Psoas muscle (tissue), 8 donors: ENCODE results near the gene OTUD7B. TPM values are rescaled to one million over a fixed set of nuclear protein-coding genes. Genes with fewer than 3 reads are reported as not detected.
A peak's percentile ranks its signal among the peaks of the same experiment; 100 is the strongest.

ENCODE experiments used
- ATAC-seq, 4 donors: fragments of 200-7000 bp; cut with Tn5 transposase; one replicate each; pipeline ENCODE4 v1.9.1; 2020; ENCODE audit warnings: moderate library complexity in 3 of 4, mild to moderate bottlenecking in 2 of 4
- DNase-seq, 2 donors: peaks; one replicate each; pipeline ENCODE4 v3.0.0-alpha.2; 2020
- H3K27ac ChIP-seq: fragments of 200-600 bp; one replicate; pipeline ENCODE4 v1.8.0; 2022
- H3K27me3 ChIP-seq, 3 donors: fragments of 200-600 bp in 1 of 3; one replicate each; pipeline versions ENCODE4 v1.6.1 to v1.8.0; 2013 to 2022; ENCODE audit warnings: low read length in 2 of 3, mild to moderate bottlenecking in 2 of 3, moderate library complexity in 1 of 3; ENCODE audit not compliant: insufficient read depth in 3 of 3
- H3K36me3 ChIP-seq, 2 donors: fragments of 200-600 bp in 1 of 2; one replicate each; pipeline versions ENCODE4 v1.6.1 to v1.8.0; 2013 to 2022; ENCODE audit warnings: low read depth in 1 of 2, mild to moderate bottlenecking in 1 of 2, moderate library complexity in 1 of 2; ENCODE audit not compliant: insufficient read depth in 1 of 2
- H3K4me1 ChIP-seq: fragments of 200-600 bp; one replicate; pipeline ENCODE4 v1.8.0; 2022
- H3K4me3 ChIP-seq: fragments of 200-600 bp; one replicate; pipeline ENCODE4 v1.8.0; 2022; ENCODE audit warnings: mild to moderate bottlenecking
- H3K9me3 ChIP-seq: fragments of 200-600 bp; one replicate; pipeline ENCODE4 v1.8.0; 2022
- CTCF ChIP-seq: fragments of 200-600 bp; IDR thresholded peaks from one replicate; pipeline ENCODE4 v1.8.0; 2022; ENCODE audit warnings: antibody characterized with exemption
- WGBS, 3 donors: extraction: QIAGEN DNeasy Blood & Tissue Kit; methylation state at CpG; one replicate each; pipeline versions ENCODE4 v1.1.6 to v1.1.7; 2013; 5-methylcytosine and 5-hydroxymethylcytosine counted together
- intact Hi-C, 2 donors: fragments of 100-400 bp; cut with DNase I; formaldehyde crosslinking; loops; one replicate each; pipeline versions ENCODE4 v1.11.0 to v1.14.2; 2022
- polyA plus RNA-seq, 3 donors: library from polyadenylated mRNA; stranded (reverse); fragments of 200-250 nt; gene quantifications; one replicate each; pipeline ENCODE4 v1.2.3, GENCODE V29; 2013
- total RNA-seq, 4 donors: library from RNA; stranded (reverse); fragmentation: NEBNext Ultra II Directional in 2 of 4; extraction: Animal tissue kit (Norgen Biotek cat#: 25700) in 2 of 4; gene quantifications; one replicate each; pipeline versions ENCODE4 v1.2.1 to v1.2.4, GENCODE V29; 2021 to 2023
- donor health status: healthy with polysubstance abuse.
- donor health status: DM: no; HTN: no; CAD: no; lungs with moderate emphysema.
- donor health status: Bipolar disorder and iron deficiency.
- donor health status: healthy.
- donor health status: DM: yes; HTN: yes; CAD: no.
- donor health status: DM: no; HTN: no; CAD: no.
- donor health status: DM: no; HTN: no; CAD: no.
- donor health status: DM: yes; HTN: yes; CAD: no.

The OTUD7B gene
- total and polyA plus RNA-seq, 7 donors, result 6.8 to 62.0 (median 47.4) TPM

GRCh38 chr1:149917571-149918144, 92.9 kb downstream of the OTUD7B start, which contains the start of gene SV2A:
Gene SV2A (minus strand): TSS chr1:149917844. CDS start chr1:149913840, 4,004 bp downstream.
- peak in 1 of 4 donors; percentile 28 for ATAC-seq
- Histone ChIP-seq H3K27ac (no peak within 1 kb of the TSS), H3K4me1 (no peaks in the 10 kb centered on the region), H3K9me3 (no peaks in the 10 kb centered on the region), H3K4me3 (peak within 1 kb of the TSS; percentile 51), H3K36me3 (peaks cover 0 to 13% of the 10 kb centered on the region in 2 donors), H3K27me3 (peaks cover 0 to 7% (median 0%) of the 10 kb centered on the region in 3 donors)
- DNase-seq, result peak in 1 of 2 donors; percentile 49
- intact Hi-C loops, result no loop called here
- no peak for TF ChIP-seq CTCF
- WGBS, 3 donors, result 2 to 3% (median 2%) methylated on average over 14 to 24 of the region's 24 CpGs

GRCh38 chr1:149916898-149917252, 93.7 kb downstream of the OTUD7B start:
- peaks cover 0 to 5% of the 10 kb centered on the region in 2 donors for H3K36me3 ChIP-seq
- no peak overlapping the region for H3K27ac ChIP-seq
- peak overlapping the region; percentile 51 for H3K4me3 ChIP-seq
- 14 to 25% (median 25%) methylated on average over 10 of the region's 10 CpGs for WGBS, 3 donors
- no peak for ATAC-seq
- no peak for TF ChIP-seq CTCF
- DNase-seq, result no peak
- H3K27me3 ChIP-seq, result peaks cover 0 to 7% (median 0%) of the 10 kb centered on the region in 3 donors
- intact Hi-C loops, result no loop called here
- H3K9me3 ChIP-seq, result no peaks in the 10 kb centered on the region
- no peaks in the 10 kb centered on the region for H3K4me1 ChIP-seq

- Histone ChIP-seq H3K9me3 (no peaks in the 10 kb centered on the region), H3K4me3 (no peak overlapping the region), H3K36me3 (no peaks in the 10 kb centered on the region), H3K27ac (no peak overlapping the region), H3K27me3 (peaks cover 0 to 7% (median 0%) of the 10 kb centered on the region in 3 donors), H3K4me1 (no peaks in the 10 kb centered on the region)
- intact Hi-C loops, result no loop called here
- no peak for ATAC-seq
- WGBS, 3 donors, result 42 to 45% (median 42%) methylated on average over 9 of the region's 9 CpGs
- no peak for DNase-seq
- TF ChIP-seq CTCF, result no peak
These were observed 94.2 kb downstream of the OTUD7B start for GRCh38 chr1:149916193-149916897.

GRCh38 chr1:149915429-149916192, 94.9 kb downstream of the OTUD7B start:
- Histone ChIP-seq H3K27ac (no peak overlapping the region), H3K4me3 (no peak overlapping the region), H3K27me3 (peaks cover 0 to 7% (median 0%) of the 10 kb centered on the region in 3 donors), H3K36me3 (no peaks in the 10 kb centered on the region), H3K9me3 (no peaks in the 10 kb centered on the region), H3K4me1 (no peaks in the 10 kb centered on the region)
- DNase-seq (no peak), ATAC-seq (no peak)
- 78 to 83% (median 79%) methylated on average over 11 of the region's 11 CpGs for WGBS, 3 donors
- no peak for TF ChIP-seq CTCF
- intact Hi-C loops, result no loop called here
